ENCODE results near the gene GPR39.

GRCh38 chr2:132404056-132404455, 12.5 kb upstream of the GPR39 start:
- no peak for TF ChIP-seq CTCF (IDR thresholded peaks at IDR 0.05)
- TF ChIP-seq POLR2A (IDR thresholded peaks at IDR 0.05; ENCODE audit: low read depth) = no peak
- no peak for TF ChIP-seq POLR2AphosphoS5 (IDR thresholded peaks at IDR 0.05)

Data from esophagus muscularis mucosa (tissue), 3 donors.